GM19099 (cell line): ENCODE measurements around the gene ST6GALNAC1.

ENCODE experiments used
- POLR2A ChIP-seq: IDR thresholded peaks from 3 replicates; pipeline ENCODE4 v1.6.1; 2011; ENCODE audit warnings: low read depth; ENCODE audit not compliant: insufficient read length; ENCODE audit errors: extremely low read depth

The ST6GALNAC1 gene

GRCh38 chr17:76585033-76585648 lies 58.4 kb downstream of the ST6GALNAC1 start:
- TF ChIP-seq POLR2A: no peak

DNA sequence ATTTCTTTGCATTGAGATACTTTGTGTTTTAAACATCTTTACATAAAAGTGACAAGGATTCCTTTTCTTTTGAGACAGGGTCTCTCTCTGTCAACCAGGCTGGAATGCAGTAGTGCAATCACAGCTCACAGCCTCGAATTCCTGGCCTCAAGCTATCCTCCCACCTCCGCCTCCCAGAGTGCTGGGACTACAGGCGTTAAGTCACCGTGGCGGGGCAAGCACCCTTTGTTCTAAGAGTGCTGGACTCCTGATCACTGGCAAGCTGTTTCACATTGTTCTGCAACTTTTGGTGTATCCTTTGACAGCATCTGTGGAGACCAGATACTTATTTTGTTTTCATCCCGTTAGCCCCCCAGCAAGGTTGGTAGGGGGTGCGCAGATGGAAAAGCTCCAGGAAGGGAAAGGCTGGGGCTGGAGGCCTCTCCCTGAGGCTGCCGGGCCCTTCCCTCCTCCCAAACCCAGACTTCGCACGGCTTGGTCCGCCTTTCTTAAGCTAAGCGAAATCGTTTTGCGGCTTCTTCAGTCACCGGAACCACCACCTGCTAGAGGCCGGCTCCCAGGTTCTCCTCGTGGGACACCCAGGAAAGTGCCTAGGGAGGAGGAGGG lies 59.0 kb downstream of the ST6GALNAC1 start:
- TF ChIP-seq POLR2A: no peak

GRCh38 chr17:76582660-76583059 lies 60.9 kb downstream of the ST6GALNAC1 start:
- no peak for TF ChIP-seq POLR2A

DNA sequence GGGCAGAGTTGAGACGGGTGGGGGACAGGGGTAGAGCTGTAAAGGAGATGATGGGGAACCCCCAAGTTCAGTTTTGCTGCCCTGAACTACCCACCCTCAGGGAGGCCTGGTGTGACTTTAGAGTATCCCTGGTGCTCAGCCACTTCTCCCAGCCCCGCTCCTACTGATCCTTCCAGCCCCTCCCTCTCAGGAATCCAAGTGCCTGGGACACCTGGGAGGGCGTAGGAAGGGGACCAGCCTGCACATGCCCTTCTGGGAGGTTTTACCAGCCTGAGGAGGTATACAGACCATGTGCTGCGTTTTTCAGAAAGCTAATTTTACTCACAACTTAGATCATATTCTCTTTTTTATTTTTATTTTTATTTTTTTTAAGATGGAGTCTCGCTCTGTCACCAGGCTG lies 62.0 kb downstream of the ST6GALNAC1 start:
- TF ChIP-seq POLR2A: no peak

- TF ChIP-seq POLR2A: no peak
Measured at GRCh38 chr17:76579281-76579680, 64.3 kb downstream of the ST6GALNAC1 start.

DNA sequence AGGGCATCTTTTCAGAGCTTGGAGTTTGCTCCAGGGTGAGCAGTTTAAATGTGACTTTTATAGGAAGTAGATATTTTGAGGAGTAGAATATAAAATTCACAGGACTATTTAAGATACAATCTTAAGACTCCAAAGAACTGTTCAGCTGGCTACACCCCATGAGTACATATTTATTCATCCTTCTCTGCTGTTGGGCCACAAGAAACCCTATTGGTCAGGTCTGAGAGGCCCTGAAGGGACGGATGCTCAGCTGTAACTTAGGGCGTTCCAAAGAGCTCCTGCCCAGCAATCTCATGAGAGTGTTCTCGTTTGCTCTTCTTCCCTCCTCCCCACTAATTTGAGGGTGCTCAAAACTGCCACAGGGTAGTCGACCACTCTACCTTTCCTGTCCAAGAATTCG lies 65.2 kb downstream of the ST6GALNAC1 start:
- TF ChIP-seq POLR2A: no peak

DNA sequence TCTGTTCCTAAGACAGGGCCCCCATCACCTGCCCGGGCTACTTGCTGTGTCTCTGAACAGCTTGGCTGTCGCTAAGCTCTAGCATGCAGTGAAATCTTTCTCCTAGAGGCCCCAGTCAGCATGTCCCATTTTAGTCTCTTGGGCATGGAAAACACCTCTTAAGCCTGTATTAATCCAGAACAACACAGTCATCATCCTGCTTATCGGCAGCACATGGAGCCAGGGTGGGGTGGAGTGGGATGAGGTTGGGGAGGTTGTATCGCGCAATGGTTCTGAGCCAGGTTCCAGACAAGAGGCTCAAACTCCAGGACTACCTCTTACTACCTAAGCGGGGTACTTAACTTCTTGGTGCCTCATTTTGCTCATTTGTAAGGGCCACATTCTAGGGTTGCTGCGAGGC lies 65.7 kb downstream of the ST6GALNAC1 start:
- no peak for TF ChIP-seq POLR2A

GRCh38 chr17:76576189-76576588 lies 67.4 kb downstream of the ST6GALNAC1 start:
- TF ChIP-seq POLR2A: no peak

DNA sequence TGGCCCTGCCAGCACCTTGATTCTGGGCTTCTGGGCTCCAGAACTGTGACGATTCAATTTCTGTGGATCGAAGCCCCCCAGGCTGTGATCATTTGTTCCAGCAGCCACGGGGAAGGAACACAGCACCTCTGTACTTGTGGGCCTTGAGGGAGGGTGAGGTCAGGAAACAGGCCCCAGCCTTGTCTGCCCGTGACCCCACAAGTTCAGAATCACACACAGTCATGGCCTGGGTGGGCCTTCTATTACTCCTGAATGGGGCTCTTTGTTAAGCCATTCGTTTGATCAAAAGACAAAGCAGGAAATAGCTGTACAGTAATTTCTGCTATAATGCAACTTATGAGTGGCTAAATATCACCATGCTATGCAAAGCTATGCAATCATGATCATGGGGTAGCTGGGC lies 68.0 kb downstream of the ST6GALNAC1 start:
- TF ChIP-seq POLR2A: no peak
